Measurements from ENCODE around the gene FNBP1.

GRCh38 chr9:129897263-129897662, 145.7 kb downstream of the FNBP1 start:
- TF ChIP-seq, protein P1, sequence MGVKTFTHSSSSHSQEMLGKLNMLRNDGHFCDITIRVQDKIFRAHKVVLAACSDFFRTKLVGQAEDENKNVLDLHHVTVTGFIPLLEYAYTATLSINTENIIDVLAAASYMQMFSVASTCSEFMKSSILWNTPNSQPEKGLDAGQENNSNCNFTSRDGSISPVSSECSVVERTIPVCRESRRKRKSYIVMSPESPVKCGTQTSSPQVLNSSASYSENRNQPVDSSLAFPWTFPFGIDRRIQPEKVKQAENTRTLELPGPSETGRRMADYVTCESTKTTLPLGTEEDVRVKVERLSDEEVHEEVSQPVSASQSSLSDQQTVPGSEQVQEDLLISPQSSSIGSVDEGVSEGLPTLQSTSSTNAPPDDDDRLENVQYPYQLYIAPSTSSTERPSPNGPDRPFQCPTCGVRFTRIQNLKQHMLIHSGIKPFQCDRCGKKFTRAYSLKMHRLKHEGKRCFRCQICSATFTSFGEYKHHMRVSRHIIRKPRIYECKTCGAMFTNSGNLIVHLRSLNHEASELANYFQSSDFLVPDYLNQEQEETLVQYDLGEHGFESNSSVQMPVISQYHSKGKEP (tag by site-specific recombination; IDR thresholded peaks at IDR 0.05), result no peak
- TF ChIP-seq ZNF248 (tag by site-specific recombination; IDR thresholded peaks at IDR 0.05) (no peak), ZNF10 (tag by site-specific recombination; IDR thresholded peaks at IDR 0.05) (no peak), ZNF274 (IDR thresholded peaks at IDR 0.05; ENCODE audit: low read length) (no peak), ZNF274 (tag by site-specific recombination; IDR thresholded peaks at IDR 0.05; ENCODE audit: borderline replicate concordance) (no peak), ZEB2 (tag by site-specific recombination; IDR thresholded peaks at IDR 0.05) (no peak), ZNF561 (tag by site-specific recombination; IDR thresholded peaks at IDR 0.05; ENCODE audit: borderline replicate concordance) (no peak), ZNF350 (tag by site-specific recombination; IDR thresholded peaks at IDR 0.05) (no peak), PRDM1 (tag by site-specific recombination; IDR thresholded peaks at IDR 0.05) (no peak), YY1 (tag by site-specific recombination; IDR thresholded peaks at IDR 0.05) (no peak)
- TF ChIP-seq, protein P2, sequence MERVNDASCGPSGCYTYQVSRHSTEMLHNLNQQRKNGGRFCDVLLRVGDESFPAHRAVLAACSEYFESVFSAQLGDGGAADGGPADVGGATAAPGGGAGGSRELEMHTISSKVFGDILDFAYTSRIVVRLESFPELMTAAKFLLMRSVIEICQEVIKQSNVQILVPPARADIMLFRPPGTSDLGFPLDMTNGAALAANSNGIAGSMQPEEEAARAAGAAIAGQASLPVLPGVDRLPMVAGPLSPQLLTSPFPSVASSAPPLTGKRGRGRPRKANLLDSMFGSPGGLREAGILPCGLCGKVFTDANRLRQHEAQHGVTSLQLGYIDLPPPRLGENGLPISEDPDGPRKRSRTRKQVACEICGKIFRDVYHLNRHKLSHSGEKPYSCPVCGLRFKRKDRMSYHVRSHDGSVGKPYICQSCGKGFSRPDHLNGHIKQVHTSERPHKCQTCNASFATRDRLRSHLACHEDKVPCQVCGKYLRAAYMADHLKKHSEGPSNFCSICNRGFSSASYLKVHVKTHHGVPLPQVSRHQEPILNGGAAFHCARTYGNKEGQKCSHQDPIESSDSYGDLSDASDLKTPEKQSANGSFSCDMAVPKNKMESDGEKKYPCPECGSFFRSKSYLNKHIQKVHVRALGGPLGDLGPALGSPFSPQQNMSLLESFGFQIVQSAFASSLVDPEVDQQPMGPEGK (tag by site-specific recombination; IDR thresholded peaks at IDR 0.05), result no peak
- TF ChIP-seq, protein P3, sequence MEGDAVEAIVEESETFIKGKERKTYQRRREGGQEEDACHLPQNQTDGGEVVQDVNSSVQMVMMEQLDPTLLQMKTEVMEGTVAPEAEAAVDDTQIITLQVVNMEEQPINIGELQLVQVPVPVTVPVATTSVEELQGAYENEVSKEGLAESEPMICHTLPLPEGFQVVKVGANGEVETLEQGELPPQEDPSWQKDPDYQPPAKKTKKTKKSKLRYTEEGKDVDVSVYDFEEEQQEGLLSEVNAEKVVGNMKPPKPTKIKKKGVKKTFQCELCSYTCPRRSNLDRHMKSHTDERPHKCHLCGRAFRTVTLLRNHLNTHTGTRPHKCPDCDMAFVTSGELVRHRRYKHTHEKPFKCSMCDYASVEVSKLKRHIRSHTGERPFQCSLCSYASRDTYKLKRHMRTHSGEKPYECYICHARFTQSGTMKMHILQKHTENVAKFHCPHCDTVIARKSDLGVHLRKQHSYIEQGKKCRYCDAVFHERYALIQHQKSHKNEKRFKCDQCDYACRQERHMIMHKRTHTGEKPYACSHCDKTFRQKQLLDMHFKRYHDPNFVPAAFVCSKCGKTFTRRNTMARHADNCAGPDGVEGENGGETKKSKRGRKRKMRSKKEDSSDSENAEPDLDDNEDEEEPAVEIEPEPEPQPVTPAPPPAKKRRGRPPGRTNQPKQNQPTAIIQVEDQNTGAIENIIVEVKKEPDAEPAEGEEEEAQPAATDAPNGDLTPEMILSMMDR (tag by site-specific recombination; IDR thresholded peaks at IDR 0.05), result no peak
- TF ChIP-seq, protein P4, sequence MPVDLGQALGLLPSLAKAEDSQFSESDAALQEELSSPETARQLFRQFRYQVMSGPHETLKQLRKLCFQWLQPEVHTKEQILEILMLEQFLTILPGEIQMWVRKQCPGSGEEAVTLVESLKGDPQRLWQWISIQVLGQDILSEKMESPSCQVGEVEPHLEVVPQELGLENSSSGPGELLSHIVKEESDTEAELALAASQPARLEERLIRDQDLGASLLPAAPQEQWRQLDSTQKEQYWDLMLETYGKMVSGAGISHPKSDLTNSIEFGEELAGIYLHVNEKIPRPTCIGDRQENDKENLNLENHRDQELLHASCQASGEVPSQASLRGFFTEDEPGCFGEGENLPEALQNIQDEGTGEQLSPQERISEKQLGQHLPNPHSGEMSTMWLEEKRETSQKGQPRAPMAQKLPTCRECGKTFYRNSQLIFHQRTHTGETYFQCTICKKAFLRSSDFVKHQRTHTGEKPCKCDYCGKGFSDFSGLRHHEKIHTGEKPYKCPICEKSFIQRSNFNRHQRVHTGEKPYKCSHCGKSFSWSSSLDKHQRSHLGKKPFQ (tag by site-specific recombination; IDR thresholded peaks at IDR 0.05), result no peak
